ENCODE results near the gene MCTP1. TPM values are rescaled to one million over a fixed set of nuclear protein-coding genes. Genes with fewer than 3 reads are reported as not detected.

The MCTP1 gene
- total and polyA plus RNA-seq, 2 of the 13 experiments (the other 11 are each of a cell fraction or from before 2014, with no cell fraction given): 0.15 to 0.48 TPM

DNA sequence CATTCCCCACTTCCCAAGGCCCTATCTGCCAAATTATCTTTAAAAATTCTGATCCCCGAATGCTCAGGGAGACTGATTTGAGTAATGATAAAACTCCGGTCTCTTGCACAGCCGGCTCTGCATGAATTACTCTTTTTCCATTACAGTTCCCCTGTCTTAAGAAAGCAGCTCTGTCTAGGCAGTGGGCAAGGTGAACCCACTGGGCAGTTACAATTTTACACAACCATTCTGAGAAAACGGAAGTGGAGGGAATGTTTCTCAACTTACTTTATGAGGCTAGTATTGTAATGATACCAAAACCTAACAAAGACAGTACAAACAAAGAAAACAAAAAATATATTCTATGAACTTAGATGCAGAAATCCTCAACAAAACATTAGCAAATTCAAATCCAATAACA is 100.0 kb downstream of the MCTP1 start (continued):
- TF ChIP-seq EP300 (IDR thresholded peaks at IDR 0.05; ENCODE audit: low read depth in 2 of 2, low read length in 2 of 2): no peak
- no peak for TF ChIP-seq EP300 (CRISPR knock-in tag; IDR thresholded peaks at IDR 0.05; ENCODE audit: borderline replicate concordance)
- TF ChIP-seq KMT2A (CRISPR knock-in tag; IDR thresholded peaks at IDR 0.05): no peak
- no peak for TF ChIP-seq MTA1 (CRISPR knock-in tag; IDR thresholded peaks at IDR 0.05; ENCODE audit: borderline replicate concordance)

DNA sequence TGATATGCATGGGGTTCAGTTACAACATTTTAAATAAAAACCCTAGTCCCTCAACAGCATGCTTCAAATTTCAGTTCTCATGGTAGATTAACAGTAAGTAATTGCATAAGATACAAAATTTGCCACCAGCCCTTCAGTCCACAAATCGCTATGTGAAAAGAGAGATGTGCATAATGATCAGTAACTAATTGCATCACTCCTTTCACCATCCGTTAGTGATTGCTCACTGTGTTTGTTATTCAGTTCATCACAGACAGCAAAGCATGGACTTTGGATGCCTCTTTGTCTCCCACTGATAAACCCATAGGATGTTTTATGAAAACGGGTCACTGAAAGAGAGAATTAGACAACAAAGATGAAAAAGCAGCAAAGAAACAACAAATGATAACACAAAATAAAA is 103.2 kb downstream of the MCTP1 start:
- intact Hi-C loops (cut with micrococcal nuclease; ENCODE audit: unreplicated experiment): no loop called here
- 0% methylated on average over 3 of the region's 3 CpGs for WGBS (ENCODE audit: low lambda C conversion rate)
- FAIRE-seq: no peak

More for the DNA sequence above, 103.2 kb downstream of the MCTP1 start:
- Histone ChIP-seq H2AFZ (ENCODE audit: low read length) (no peak overlapping the region), H4K20me1 (ENCODE audit: insufficient read depth, low read length) (no peaks in the 10 kb centered on the region), H3K9ac (ENCODE audit: insufficient read depth, low read depth, low read length) (no peak overlapping the region), H3K27ac (ENCODE audit: extremely low read length, insufficient read depth, low read length) (no peak overlapping the region), H3K4me3 (replicated peaks in 1 of 3; ENCODE audit: insufficient read depth in 1 of 3, low read depth in 2 of 3, low read length in 3 of 3) (no peak overlapping the region), H3K27me3 (ENCODE audit: control insufficient read depth in 1 of 2, insufficient read depth in 2 of 2, low read length in 2 of 2) (no peaks in the 10 kb centered on the region), H3K9me3 (ENCODE audit: low read length) (no peaks in the 10 kb centered on the region), H3K79me2 (ENCODE audit: insufficient read depth, low read length) (no peaks in the 10 kb centered on the region), H3K4me1 (ENCODE audit: insufficient read depth, low read length) (no peaks in the 10 kb centered on the region), H3K36me3 (replicated peaks in 1 of 2; ENCODE audit: control insufficient read depth in 1 of 2, insufficient read depth in 2 of 2, low read length in 2 of 2) (no peaks in the 10 kb centered on the region), H3K4me2 (ENCODE audit: low read depth, low read length) (no peak overlapping the region)
- peak; percentile 45 for DNase-seq (ENCODE audit: low spot score)
- TF ChIP-seq SIX4 (CRISPR knock-in tag; IDR thresholded peaks at IDR 0.05) (no peak), FOSL2 (CRISPR knock-in tag; IDR thresholded peaks at IDR 0.05) (0 out of 2 replicates have a peak, but pooled peaks have one; percentile 7), CEBPG (CRISPR knock-in tag; IDR thresholded peaks at IDR 0.05) (peak; percentile 56; the same call in 1 of the 2 replicates), ATF7 (IDR thresholded peaks at IDR 0.05) (peak; percentile 28; the same call in 1 of the 2 replicates), ATF7 (CRISPR knock-in tag; IDR thresholded peaks at IDR 0.05) (no peak), ZSCAN31 (CRISPR knock-in tag; IDR thresholded peaks at IDR 0.05; ENCODE audit: low read depth) (no peak), CEBPB (IDR thresholded peaks at IDR 0.05; ENCODE audit: borderline replicate concordance, low read depth, low read length) (peak; percentile 86; the same call in 1 of the 2 replicates), HNF4A (CRISPR knock-in tag; IDR thresholded peaks at IDR 0.05) (peak; percentile 52)
- TF ChIP-seq, protein P1, sequence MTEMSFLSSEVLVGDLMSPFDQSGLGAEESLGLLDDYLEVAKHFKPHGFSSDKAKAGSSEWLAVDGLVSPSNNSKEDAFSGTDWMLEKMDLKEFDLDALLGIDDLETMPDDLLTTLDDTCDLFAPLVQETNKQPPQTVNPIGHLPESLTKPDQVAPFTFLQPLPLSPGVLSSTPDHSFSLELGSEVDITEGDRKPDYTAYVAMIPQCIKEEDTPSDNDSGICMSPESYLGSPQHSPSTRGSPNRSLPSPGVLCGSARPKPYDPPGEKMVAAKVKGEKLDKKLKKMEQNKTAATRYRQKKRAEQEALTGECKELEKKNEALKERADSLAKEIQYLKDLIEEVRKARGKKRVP (CRISPR knock-in tag; IDR thresholded peaks at IDR 0.05): peak in 1 of 2 experiments; percentile 75; a peak in 2 of 4 replicates
- no TSS peak for BruUV-seq (replicated peaks)
- POLR2A ChIA-PET: no interaction called here
- CTCF ChIA-PET (ENCODE audit: low intra/inter-chr PET ratio, low total read pairs): no interaction called here
- in situ Hi-C loops (cut with HindIII; ENCODE audit: extremely low pct_ligation_motif_present, low pct_unique_long_range_greater_than_20kb): no loop called here
- ATAC-seq: peak; percentile 93
